OCI-LY1 (cell line): ENCODE results near the gene ATP1A4.

Source experiments
- CTCF ChIP-seq: fragments of 200-600 bp; sonication (generic), shearing (Covaris generic); IDR thresholded peaks from 2 replicates; pipeline ENCODE4 v1.5.1; 2017; ENCODE audit warnings: mild to moderate bottlenecking, antibody characterized with exemption, low read length, moderate library complexity, mixed read lengths
- EZH2 ChIP-seq: fragments of 200-600 bp; sonication (generic), shearing (Covaris generic); IDR thresholded peaks from 2 replicates; pipeline ENCODE4 v1.8.0; 2017; ENCODE audit warnings: borderline replicate concordance, mixed run types, mild to moderate bottlenecking, antibody characterized with exemption, low read length, moderate library complexity, mixed read lengths

DNA sequence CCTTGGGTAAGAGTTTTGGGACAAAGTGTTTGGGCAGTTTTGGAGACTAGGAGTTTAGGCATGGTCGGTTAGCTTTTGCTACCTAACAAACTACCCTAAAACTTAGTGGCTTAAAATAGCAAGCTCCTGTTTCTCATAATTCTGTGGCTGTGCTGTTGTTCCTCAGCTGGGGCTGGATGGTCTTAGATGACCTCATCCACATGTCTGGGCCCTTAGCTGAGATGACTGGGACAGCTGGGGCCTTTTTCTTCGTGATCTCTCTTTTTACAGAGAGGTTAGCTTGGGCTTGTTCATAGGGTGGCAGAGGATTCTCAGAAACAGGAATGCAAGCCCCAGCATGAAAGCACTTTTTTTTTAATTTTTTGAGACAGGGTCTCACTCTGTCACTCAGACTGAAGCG lies 6.6 kb downstream of the ATP1A4 start:
- TF ChIP-seq CTCF (no peak), EZH2 (no peak)
